ENCODE results near the gene SRGAP2C.
"Not testable (repeated sequence)": the region's sequence is repeated elsewhere in the genome, so short reads cannot be mapped to it uniquely, and the experiment has no call there.

GRCh38 chr1:121365316-121365715 is 180.5 kb downstream of the SRGAP2C start:
- not testable (repeated sequence) for TF ChIP-seq JUND (IDR thresholded peaks at IDR 0.05); ATF3 (IDR thresholded peaks at IDR 0.05); CTCF (IDR thresholded peaks at IDR 0.05; ENCODE audit: low read depth, low read length, missing input control); RAD21 (IDR thresholded peaks at IDR 0.05); FOXA1 (IDR thresholded peaks at IDR 0.05); NR2F2 (IDR thresholded peaks at IDR 0.05); RXRA (IDR thresholded peaks at IDR 0.05); ZBTB33 (IDR thresholded peaks at IDR 0.05); REST (IDR thresholded peaks at IDR 0.05); MAX (IDR thresholded peaks at IDR 0.05); YY1 (IDR thresholded peaks at IDR 0.05); GABPA (IDR thresholded peaks at IDR 0.05 in 1 of 2, conservative IDR thresholded peaks at IDR 0.05 in 1 of 2); TAF1 (conservative IDR thresholded peaks at IDR 0.05)
